ENCODE results near the gene AIDA. TPM values are rescaled to one million over a fixed set of nuclear protein-coding genes. Genes with fewer than 3 reads are reported as not detected.

Gene AIDA, protein sequence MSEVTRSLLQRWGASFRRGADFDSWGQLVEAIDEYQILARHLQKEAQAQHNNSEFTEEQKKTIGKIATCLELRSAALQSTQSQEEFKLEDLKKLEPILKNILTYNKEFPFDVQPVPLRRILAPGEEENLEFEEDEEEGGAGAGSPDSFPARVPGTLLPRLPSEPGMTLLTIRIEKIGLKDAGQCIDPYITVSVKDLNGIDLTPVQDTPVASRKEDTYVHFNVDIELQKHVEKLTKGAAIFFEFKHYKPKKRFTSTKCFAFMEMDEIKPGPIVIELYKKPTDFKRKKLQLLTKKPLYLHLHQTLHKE
- 10 to 100 TPM; 31.2 to 63.5 (median 36.6) TPM for total RNA-seq
- polyA plus RNA-seq = 10 to 100 TPM; 29.7 to 59.7 (median 52.9) TPM
- long read RNA-seq, donor 1, transcript AIDA-201 (10 exons, 3,008 nt) = major isoform, 6 of 13 reads
- long read RNA-seq, donor 1, partial matches to known transcripts = 7 of 13 reads
- long read RNA-seq, donor 1, other reads (novel, unspliced or antisense) = 0 of 13 reads
- long read RNA-seq, donor 2, transcript AIDA-201 (10 exons, 3,008 nt) = major isoform, 8 of 13 reads
- long read RNA-seq, donor 2, partial matches to known transcripts = 5 of 13 reads
- long read RNA-seq, donor 2, other reads (novel, unspliced or antisense) = 0 of 13 reads
- long read RNA-seq, donor 3, partial matches to known transcripts = 0 of 4 reads
- long read RNA-seq, donor 3, other reads (novel, unspliced or antisense) = 0 of 4 reads
- long read RNA-seq, donor 4, partial matches to known transcripts = 0 of 1 reads
- long read RNA-seq, donor 4, other reads (novel, unspliced or antisense) = 0 of 1 reads
- long read RNA-seq, donor 5, transcript AIDA-201 (10 exons, 3,008 nt) = major isoform, 7 of 13 reads
- long read RNA-seq, donor 5, partial matches to known transcripts = 6 of 13 reads
- long read RNA-seq, donor 5, other reads (novel, unspliced or antisense) = 0 of 13 reads
- long read RNA-seq, donor 6 = 0 reads
- long read RNA-seq, donor 7, transcript AIDA-201 (10 exons, 3,008 nt) = major isoform, 14 of 51 reads
- long read RNA-seq, donor 7, partial matches to known transcripts = 37 of 51 reads
- long read RNA-seq, donor 7, other reads (novel, unspliced or antisense) = 0 of 51 reads
- long read RNA-seq, donor 8, full-length matches to known transcripts = 12 of 12 reads
- long read RNA-seq, donor 8, partial matches to known transcripts = 0 of 12 reads
- long read RNA-seq, donor 8, other reads (novel, unspliced or antisense) = 0 of 12 reads
- long read RNA-seq, donor 9, full-length matches to known transcripts = 8 of 18 reads
- long read RNA-seq, donor 9, partial matches to known transcripts = 10 of 18 reads
- long read RNA-seq, donor 9, other reads (novel, unspliced or antisense) = 0 of 18 reads
- long read RNA-seq, donor 10, partial matches to known transcripts = 0 of 1 reads
- long read RNA-seq, donor 10, other reads (novel, unspliced or antisense) = 0 of 1 reads

DNA sequence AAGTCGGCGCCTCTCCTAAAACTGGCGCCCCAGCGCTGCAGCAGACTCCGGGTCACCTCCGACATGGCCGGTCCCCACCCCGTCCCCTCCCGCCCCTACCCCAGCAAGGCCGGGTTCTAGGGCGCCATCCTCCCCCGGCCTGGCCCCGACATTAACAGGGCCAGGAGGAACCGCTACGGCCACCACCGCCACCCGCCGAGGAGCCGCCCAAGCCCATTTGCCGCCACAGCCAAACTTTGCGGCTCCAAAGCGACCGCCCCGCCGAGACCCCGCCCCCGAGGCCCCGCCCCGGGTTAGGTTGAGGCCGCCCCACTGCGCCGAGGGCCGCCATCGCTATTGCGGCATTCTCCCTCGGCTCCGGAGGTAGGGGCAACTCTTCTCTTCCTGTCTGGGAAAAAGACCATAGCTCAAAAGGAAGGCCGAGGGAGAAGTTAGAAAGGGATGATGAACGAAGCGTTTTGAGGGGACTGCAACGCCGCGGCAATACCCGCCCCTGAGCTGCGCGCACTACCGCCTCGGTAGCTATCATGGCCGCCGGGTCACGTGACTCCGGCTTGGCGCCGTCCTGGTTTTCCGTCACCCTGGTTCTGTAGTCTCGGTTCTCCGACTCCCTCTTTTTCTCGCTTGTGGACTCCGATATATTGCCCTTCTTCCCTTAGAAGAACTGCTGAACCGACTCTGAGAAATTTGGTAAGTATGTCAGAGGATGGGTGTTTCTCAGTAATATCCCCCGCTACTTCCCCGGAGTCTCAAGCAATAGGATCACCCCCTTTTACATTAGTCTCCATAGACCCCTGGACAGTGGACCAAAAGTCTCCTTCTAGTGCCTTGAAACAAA, at the start of gene AIDA, which contains the start of gene BROX:
Gene AIDA, minus strand, starts transcription at position 239 of the 838 bp plus-strand sequence. Its CDS starts 174 bp downstream, at position 65.
Gene BROX, plus strand, starts transcription at position 312 of the 838 bp plus-strand sequence. CDS start 3,136 bp downstream, outside the sequence.
- TF ChIP-seq EP300 (IDR thresholded peaks at IDR 0.05) = no peak
- TF ChIP-seq POLR2A (IDR thresholded peaks at IDR 0.05) = peak in 1 of 4 donors; percentile 6
- peak; percentile 45 to 75 (median 64) for TF ChIP-seq POLR2AphosphoS5 (IDR thresholded peaks at IDR 0.05)
- H3K36me3 ChIP-seq = peaks cover 4 to 26% (median 24%) of the 10 kb centered on the region in 4 donors
- no peaks in the 10 kb centered on the region for H3K27me3 ChIP-seq
- no peaks in the 10 kb centered on the region for H3K9me3 ChIP-seq
- H3K4me1 ChIP-seq = peaks cover 9 to 57% (median 33%) of the 10 kb centered on the region in 4 donors
- H3K4me3 ChIP-seq = peak within 1 kb of the TSS; percentile 74 to 93 (median 92)
- peak within 1 kb of the TSS; percentile 96 to 100 (median 99) for H3K27ac ChIP-seq
- WGBS, 5 donors = 0 to 4% (median 1%) methylated on average over 36 to 54 of the region's 62 CpGs
- intact Hi-C loops (cut with DNase I; ENCODE audit: low total_unique reads) = no loop called here
- peak; percentile 95 to 97 for DNase-seq

DNA sequence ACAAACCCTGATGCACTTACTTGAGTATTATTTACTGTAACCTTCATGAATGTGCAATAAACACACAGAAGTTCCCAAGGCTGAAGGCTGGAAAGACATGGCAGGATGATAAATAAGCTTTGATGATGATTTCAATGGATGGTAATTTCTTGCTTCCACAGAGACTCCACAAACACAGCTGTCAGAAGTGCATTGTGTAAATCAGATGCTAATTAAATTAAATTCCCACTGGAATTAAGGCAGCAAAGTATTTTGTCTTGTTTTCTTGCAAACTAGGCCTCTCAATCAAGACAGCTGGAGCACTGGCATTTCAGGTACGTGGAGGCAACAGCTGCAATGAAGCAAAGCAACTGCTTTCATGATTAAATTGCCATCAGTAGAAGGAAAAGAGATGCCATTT, 48.8 kb upstream of the AIDA start:
- 65 to 84% (median 72%) methylated on average over 1 of the region's 1 CpG for WGBS, 5 donors
- Histone ChIP-seq H3K36me3 (no peaks in the 10 kb centered on the region), H3K27me3 (no peaks in the 10 kb centered on the region), H3K4me3 (no peak overlapping the region), H3K9me3 (no peaks in the 10 kb centered on the region), H3K27ac (no peak overlapping the region), H3K4me1 (no peaks in the 10 kb centered on the region)
- TF ChIP-seq POLR2A (IDR thresholded peaks at IDR 0.05) (no peak), CTCF (IDR thresholded peaks at IDR 0.05) (no peak), POLR2AphosphoS5 (IDR thresholded peaks at IDR 0.05) (no peak), EP300 (IDR thresholded peaks at IDR 0.05) (no peak)
- DNase-seq = no peak
- intact Hi-C loops (cut with DNase I; ENCODE audit: low total_unique reads) = no loop called here

DNA sequence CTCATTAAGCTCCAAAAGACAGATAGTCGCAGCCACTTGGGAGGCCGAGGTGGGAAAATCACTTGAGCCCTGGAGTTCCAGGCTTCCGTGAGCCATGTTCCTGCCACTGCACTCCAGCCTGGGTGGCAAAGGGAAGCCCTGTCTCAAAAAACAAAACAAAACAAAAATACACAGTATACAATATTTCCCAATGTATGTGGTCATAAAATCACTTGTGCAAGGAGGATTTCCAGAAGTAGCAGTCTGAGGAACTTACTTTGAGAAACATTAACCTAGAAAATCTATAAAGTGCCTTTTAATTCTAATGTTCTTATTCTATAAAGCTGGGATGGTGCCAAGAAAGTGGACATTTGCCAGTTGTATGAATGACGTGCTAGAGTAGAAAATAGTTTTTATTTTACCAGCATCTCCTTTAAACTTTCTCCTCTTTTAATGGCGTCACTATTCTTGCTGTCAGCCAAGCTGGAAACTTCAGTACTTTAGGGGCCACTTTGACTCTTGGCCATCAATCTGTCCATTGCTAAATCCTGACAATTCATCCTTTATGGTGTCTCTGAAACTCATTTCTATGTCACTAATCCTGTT, 47.3 kb upstream of the AIDA start:
- H3K27ac ChIP-seq = peak overlapping the region in 1 of 5 donors; percentile 80
- DNase-seq = no peak
- intact Hi-C loops (cut with DNase I; ENCODE audit: low total_unique reads) = no loop called here
- H3K27me3 ChIP-seq = no peaks in the 10 kb centered on the region
- TF ChIP-seq POLR2A (IDR thresholded peaks at IDR 0.05) (no peak), EP300 (IDR thresholded peaks at IDR 0.05) (no peak), CTCF (IDR thresholded peaks at IDR 0.05) (no peak), POLR2AphosphoS5 (IDR thresholded peaks at IDR 0.05) (no peak)
- no peak overlapping the region for H3K4me3 ChIP-seq
- no peaks in the 10 kb centered on the region for H3K9me3 ChIP-seq
- 79 to 87% (median 83%) methylated on average over 5 of the region's 5 CpGs for whole genome bisulfite sequencing, 5 donors
- H3K4me1 ChIP-seq = peaks cover 0 to 2% (median 0%) of the 10 kb centered on the region in 4 donors
- no peaks in the 10 kb centered on the region for H3K36me3 ChIP-seq
